HFFc6 (cell line): ENCODE results near the gene PLPP2. TPM values are rescaled to one million over a fixed set of nuclear protein-coding genes. Genes with fewer than 3 reads are reported as not detected.

Experiments used
- DNase-seq: peaks from one replicate; pipeline ENCODE4 v3.0.0-alpha.2; 2018
- H3K27ac Mint-ChIP-seq: 2 replicates; pipeline ENCODE4 v1.8.0; 2020; ENCODE audit warnings: mild to moderate bottlenecking, mixed read lengths
- H3K27me3 Mint-ChIP-seq: 2 replicates; pipeline ENCODE4 v1.8.0; 2021; ENCODE audit warnings: mild to moderate bottlenecking, moderate library complexity, mixed read lengths; ENCODE audit not compliant: insufficient read depth
- H3K36me3 Mint-ChIP-seq: 2 replicates; pipeline ENCODE4 v1.8.0; 2021; ENCODE audit warnings: low read depth, mixed read lengths
- H3K4me1 Mint-ChIP-seq: 2 replicates; pipeline ENCODE4 v1.8.0; 2020; ENCODE audit warnings: low read depth, mixed read lengths
- H3K4me3 Mint-ChIP-seq: 2 replicates; pipeline ENCODE4 v1.8.0; 2020; ENCODE audit warnings: mild to moderate bottlenecking, moderate library complexity, mixed read lengths
- H3K9me3 Mint-ChIP-seq: 2 replicates; pipeline ENCODE4 v1.8.0; 2020; ENCODE audit warnings: mild to moderate bottlenecking, mixed read lengths
- long read RNA-seq: library from polyadenylated mRNA; unstranded; transcript quantifications from one replicate; pipeline ENCODE4 v2.0.0, GENCODE V29; 2019
- total RNA-seq, 6 experiments: library from RNA; stranded (reverse); fragmentation: NEBNext Ultra II Directional; extraction: Animal tissue kit (Norgen Biotek cat#: 25700); gene quantifications; 2 replicates in 1 of 6; 3 replicates in 5 of 6; pipeline ENCODE4 v1.2.3, GENCODE V29; 2021
- TF ChIP-seq, protein P1 (sequence below): fragments of 200-600 bp; sonication (generic); IDR thresholded peaks from 2 replicates; pipeline ENCODE4 v1.5.0; 2021; ENCODE audit warnings: antibody characterized with exemption, mild to moderate bottlenecking

The PLPP2 gene
- total RNA-seq: 10 to 100 TPM in 2 of 6 experiments, 1 to 10 TPM in 4; 3.5 to 15.0 (median 4.2) TPM
- long read RNA-seq, transcript PLPP2-203 (6 exons, 1,383 nt): major isoform, 15 of 21 reads
- long read RNA-seq, partial matches to known transcripts: 2 of 21 reads
- long read RNA-seq, other reads (novel, unspliced or antisense): 2 of 21 reads

- TF ChIP-seq, protein P1, sequence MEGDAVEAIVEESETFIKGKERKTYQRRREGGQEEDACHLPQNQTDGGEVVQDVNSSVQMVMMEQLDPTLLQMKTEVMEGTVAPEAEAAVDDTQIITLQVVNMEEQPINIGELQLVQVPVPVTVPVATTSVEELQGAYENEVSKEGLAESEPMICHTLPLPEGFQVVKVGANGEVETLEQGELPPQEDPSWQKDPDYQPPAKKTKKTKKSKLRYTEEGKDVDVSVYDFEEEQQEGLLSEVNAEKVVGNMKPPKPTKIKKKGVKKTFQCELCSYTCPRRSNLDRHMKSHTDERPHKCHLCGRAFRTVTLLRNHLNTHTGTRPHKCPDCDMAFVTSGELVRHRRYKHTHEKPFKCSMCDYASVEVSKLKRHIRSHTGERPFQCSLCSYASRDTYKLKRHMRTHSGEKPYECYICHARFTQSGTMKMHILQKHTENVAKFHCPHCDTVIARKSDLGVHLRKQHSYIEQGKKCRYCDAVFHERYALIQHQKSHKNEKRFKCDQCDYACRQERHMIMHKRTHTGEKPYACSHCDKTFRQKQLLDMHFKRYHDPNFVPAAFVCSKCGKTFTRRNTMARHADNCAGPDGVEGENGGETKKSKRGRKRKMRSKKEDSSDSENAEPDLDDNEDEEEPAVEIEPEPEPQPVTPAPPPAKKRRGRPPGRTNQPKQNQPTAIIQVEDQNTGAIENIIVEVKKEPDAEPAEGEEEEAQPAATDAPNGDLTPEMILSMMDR: no peak
- H3K4me3 Mint-ChIP-seq: peak within 1 kb of the TSS; percentile 50; the same call in 1 of the 2 replicates
- H3K27ac Mint-ChIP-seq: peak within 1 kb of the TSS; percentile 75
- no peaks in the 10 kb centered on the region for H3K9me3 Mint-ChIP-seq
- H3K4me1 Mint-ChIP-seq: peaks cover 13% of the 10 kb centered on the region
- no peak for DNase-seq
- H3K36me3 Mint-ChIP-seq: no peaks in the 10 kb centered on the region
- peaks cover 20% of the 10 kb centered on the region for H3K27me3 Mint-ChIP-seq
Observed at GRCh38 chr19:291006-291521, at the start of gene PLPP2. Gene PLPP2 (minus strand): TSS chr19:291403. CDS start chr19:291336, 67 bp downstream.

GRCh38 chr19:340620-341385 is 49.6 kb upstream of the PLPP2 start:
- TF ChIP-seq, protein P1: no peak
- H3K27ac Mint-ChIP-seq: peak overlapping the region; percentile 31; the same call in 1 of the 2 replicates
- H3K4me1 Mint-ChIP-seq: peaks cover 61% of the 10 kb centered on the region
- H3K9me3 Mint-ChIP-seq: no peaks in the 10 kb centered on the region
- H3K27me3 Mint-ChIP-seq: peaks cover 1% of the 10 kb centered on the region; the same call in 1 of the 2 replicates
- DNase-seq: no peak
- H3K36me3 Mint-ChIP-seq: peaks cover 40% of the 10 kb centered on the region
- no peak overlapping the region for H3K4me3 Mint-ChIP-seq

DNA sequence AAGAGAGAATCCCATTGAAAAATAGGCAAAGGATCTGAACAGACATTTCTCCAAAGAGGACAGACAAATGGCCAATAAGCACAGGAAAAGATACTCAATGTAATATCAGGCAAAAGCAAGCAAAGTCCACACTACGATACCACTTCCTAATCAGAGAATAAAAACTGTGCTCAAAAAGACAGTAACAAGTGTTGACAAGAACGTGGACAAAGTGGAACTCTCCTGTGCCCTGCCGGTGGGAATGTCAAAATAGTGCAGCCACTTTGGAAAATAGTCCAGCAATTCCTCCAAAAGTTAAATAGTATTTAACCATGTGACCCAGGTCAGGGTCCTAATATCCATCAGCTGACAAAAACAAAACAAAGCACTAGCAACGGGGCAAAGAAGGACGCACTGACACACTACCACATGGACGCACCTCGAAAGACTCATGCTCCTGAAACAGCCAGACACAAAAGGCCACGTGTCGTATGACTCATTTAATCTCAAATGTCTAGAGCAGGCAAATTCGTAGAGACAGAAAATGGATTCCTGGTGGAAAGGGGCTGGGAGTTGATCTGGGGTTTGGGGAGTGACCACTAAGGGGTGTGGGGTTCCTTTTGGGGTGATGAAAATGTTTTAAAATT is 48.2 kb upstream of the PLPP2 start:
- Mint-ChIP-seq H3K4me1 (peaks cover 60% of the 10 kb centered on the region), H3K4me3 (no peak overlapping the region), H3K27ac (no peak overlapping the region), H3K9me3 (no peaks in the 10 kb centered on the region), H3K27me3 (peaks cover 1% of the 10 kb centered on the region), H3K36me3 (peaks cover 40% of the 10 kb centered on the region)
- no peak for DNase-seq
- TF ChIP-seq, protein P1: no peak

- Mint-ChIP-seq H3K27me3 (peaks cover 1% of the 10 kb centered on the region), H3K4me3 (no peak overlapping the region), H3K27ac (no peak overlapping the region), H3K36me3 (peaks cover 40% of the 10 kb centered on the region), H3K4me1 (peaks cover 54% of the 10 kb centered on the region), H3K9me3 (no peaks in the 10 kb centered on the region)
- TF ChIP-seq, protein P1: no peak
- no peak for DNase-seq
Observed at GRCh38 chr19:338421-338820, 47.2 kb upstream of the PLPP2 start.

GRCh38 chr19:336067-336614 is 44.9 kb upstream of the PLPP2 start:
- TF ChIP-seq, protein P1: no peak

More at GRCh38 chr19:336067-336614, 44.9 kb upstream of the PLPP2 start:
- H3K4me3 Mint-ChIP-seq: no peak overlapping the region
- H3K27me3 Mint-ChIP-seq: peaks cover 1% of the 10 kb centered on the region
- H3K27ac Mint-ChIP-seq: no peak overlapping the region
- no peaks in the 10 kb centered on the region for H3K9me3 Mint-ChIP-seq
- H3K4me1 Mint-ChIP-seq: peaks cover 31% of the 10 kb centered on the region
- H3K36me3 Mint-ChIP-seq: peaks cover 32% of the 10 kb centered on the region
- DNase-seq: no peak
